ENCODE results near the gene UGT1A6.
A peak's percentile ranks its signal among the peaks of the same experiment; 100 is the strongest.
"Not testable (repeated sequence)": the region's sequence is repeated elsewhere in the genome, so short reads cannot be mapped to it uniquely, and the experiment has no call there.

UGT1A6 gene

DNA sequence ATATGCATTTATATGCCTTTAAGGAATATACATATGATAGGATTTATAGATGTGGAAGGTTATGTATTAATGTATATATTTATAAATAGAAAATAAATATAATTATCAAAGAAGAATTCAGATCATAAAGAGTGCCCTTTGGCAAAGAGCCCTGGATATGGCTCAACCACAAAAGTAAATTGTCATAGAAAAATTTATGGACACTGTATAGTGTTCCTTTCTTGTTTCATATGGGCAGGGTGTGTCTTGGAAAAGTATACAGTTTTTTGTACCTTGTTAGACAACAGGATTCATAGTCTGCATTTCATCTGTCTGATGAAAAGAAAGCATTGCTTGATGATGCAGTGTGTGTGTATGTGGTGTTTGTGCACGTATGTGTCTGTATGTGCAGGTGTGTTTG lies 8.1 kb upstream of the UGT1A6 start:
- no peak for DNase-seq (ENCODE audit: extremely low read depth in 1 of 2, low read depth in 1 of 2)

DNA sequence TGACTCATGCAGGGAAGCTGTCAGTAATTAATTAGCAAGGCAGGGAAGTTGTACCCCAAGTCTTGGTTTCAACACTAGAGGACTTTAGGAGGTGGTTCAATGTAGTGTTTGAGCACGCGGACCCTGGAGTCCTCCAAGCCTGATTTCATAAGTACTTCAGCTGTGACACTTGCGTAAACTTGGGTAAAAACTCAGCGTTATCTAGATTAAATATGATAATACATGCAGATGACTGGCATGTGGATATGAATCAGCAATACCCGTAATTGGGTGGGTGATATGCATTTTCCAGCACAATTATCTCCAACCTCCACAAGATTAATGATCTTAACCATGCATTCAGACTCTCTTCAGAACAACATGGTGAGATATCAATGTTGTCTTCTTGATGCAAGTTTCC lies 5.8 kb upstream of the UGT1A6 start:
- no peak for DNase-seq (ENCODE audit: extremely low read depth in 1 of 2, low read depth in 1 of 2)

DNA sequence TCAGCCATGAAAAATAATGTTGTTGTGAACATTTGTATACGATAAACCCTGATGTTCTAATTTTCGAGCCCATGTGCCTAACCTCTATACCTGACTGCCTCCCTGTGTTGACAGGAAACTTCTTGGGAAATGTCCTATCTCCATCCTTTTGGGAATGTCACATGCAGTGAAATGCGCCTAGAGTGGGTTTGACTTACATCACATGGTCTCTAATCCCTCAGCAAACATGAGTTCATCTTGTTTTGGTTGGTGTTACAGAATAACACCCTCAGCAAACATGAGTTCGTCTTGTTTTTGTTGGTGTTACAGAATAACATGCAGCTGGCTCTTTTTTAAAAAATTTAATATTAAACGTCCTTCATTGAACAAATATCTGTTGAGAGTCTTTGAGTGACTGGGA lies 4.3 kb upstream of the UGT1A6 start:
- no peak for DNase-seq (ENCODE audit: extremely low read depth in 1 of 2, low read depth in 1 of 2)

DNA sequence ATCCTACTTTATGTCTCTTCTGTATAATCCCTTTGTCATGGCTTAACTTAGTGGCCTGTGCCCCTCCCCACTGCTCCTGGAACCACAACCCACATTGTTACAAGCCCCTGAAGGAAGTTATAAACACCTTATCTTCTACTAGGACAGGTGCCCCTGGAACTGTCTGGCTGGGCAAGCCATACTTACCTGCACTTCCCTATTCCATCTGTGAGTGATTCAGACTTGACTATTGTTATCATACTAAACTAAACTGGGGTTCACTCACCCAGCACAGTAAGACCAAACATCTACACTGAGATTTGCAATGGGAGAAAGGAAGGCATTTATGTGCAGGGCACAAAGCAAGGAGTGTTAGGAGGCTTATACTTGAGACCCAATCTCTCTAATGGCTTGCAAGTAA lies 3.7 kb upstream of the UGT1A6 start:
- no peak for DNase-seq (ENCODE audit: extremely low read depth in 1 of 2, low read depth in 1 of 2)

DNA sequence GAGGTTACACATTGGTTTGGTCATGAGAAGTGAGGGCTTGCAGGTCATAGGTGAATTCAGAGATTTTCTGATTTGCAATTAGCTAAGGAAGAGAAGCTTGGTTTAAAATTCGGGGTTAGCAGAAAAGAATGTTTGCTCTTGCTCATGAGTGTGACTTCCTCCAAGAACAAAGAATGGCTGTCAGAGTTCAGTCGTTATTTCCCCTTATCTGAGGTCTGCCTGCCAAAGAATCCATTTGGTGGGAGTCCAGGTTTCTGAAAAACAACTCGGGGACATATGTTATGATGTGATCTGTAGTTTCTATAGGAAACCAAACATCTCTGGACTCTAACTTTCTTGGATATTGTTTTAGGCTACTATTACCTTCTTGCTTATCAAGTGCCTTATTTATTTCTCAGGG lies 3.2 kb upstream of the UGT1A6 start:
- DNase-seq (ENCODE audit: extremely low read depth in 1 of 2, low read depth in 1 of 2): no peak

DNA sequence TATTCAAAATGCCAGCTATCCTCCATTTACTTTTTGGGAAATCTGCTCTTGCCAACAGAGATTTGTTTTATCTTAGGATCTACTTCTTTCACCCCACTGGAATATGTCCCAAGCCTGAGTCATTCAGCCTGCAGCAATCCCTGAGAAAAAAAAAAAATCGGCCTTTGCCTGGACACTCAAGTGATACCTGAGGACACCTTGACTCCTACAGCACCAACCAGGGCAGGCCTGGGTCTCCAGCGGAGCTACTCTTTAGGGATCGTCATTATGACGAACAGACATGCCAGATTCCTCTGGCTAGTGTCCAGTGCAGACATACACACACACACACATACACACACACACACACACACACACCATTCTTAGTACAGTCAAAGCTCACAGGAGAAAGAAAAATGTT lies 2.2 kb upstream of the UGT1A6 start:
- DNase-seq (ENCODE audit: extremely low read depth in 1 of 2, low read depth in 1 of 2): no peak

DNA sequence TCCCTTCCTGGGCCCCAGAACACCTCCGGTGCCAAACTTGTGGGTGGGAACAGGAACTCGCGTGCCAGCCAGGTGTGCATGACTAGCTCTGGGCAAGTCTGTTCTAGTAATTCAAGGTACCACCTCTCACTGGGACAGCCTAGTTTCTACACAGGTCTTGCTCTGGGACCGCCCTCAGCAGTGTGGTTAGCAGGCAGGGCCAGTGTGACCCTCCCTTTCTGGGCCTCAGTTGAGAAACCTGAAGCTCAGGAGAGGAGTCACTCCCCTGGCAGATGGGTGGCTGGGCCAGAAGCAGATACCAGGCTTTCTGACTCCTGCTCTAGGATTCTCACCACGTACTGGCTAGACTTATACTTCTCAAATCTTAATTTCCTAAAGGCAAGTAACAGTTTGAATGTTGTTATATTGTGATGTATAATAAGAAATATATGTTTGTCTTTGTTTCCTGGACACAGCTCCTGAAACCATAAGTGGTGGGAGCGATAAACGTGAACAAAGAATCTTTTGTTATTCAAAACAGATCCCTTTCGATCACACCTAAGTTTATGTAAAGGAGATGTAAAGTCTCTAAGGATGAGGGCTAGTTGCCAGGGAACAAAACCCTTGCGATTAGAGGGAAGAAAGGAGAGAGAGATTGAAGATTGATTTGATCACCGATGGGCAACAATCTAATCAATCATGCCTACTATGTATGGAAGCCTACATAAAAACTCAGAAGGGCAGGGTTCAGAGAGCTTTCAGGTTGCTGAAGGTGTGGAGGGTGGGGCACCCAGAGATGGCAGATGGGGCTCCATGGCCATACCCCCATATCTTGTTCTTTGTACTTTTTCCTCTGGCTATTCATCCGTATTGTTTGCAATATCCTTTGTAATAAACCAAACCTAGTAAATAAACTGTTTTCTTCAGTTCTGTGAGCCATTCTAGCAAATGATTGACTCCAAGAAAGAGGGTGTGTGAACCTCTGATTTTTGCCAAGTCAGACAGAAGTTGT lies 952 bp upstream of the UGT1A6 start:
- no peak for DNase-seq (ENCODE audit: extremely low read depth in 1 of 2, low read depth in 1 of 2)

DNA sequence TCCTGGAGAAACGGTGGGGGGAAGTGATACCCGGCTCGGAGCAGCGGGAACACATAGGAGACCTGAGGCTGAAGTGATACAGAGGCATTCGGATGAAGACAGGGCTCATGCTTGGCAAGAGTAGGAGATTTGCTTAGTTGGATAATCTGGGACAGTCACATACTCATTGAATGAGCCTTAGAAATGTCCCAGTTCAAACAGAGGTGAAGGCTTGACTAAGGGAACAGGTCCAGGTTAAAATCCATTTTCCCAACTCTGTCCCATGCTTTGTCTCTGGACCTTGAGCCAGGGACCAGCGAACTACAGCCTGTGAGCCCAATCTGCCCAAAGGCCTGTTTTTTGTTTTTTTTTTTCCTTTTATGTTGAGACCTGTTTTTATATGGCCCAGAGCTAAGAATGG lies 1.3 kb downstream of the UGT1A6 start:
- DNase-seq (ENCODE audit: extremely low read depth in 1 of 2, low read depth in 1 of 2): no peak

DNA sequence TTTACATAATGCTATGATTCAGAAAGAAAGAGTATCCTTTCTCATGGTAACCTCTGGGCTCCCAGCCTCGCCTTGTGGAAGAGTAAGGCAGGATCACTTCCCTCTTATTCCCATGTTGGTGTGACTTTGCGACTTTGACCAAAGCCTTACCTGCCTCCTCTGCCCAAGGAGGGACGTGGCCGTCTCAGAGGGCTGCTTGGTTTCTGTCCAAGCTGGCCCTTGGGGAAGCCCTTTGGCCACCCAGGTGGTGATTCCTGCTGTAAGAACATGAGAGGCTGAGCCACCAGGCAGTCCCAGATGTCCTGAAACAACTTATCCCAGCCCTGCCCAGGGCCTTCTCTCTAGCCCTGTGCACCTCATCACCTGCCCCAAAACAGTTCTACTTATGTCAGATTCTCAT lies 6.0 kb downstream of the UGT1A6 start:
- DNase-seq (ENCODE audit: extremely low read depth in 1 of 2, low read depth in 1 of 2): no peak

DNA sequence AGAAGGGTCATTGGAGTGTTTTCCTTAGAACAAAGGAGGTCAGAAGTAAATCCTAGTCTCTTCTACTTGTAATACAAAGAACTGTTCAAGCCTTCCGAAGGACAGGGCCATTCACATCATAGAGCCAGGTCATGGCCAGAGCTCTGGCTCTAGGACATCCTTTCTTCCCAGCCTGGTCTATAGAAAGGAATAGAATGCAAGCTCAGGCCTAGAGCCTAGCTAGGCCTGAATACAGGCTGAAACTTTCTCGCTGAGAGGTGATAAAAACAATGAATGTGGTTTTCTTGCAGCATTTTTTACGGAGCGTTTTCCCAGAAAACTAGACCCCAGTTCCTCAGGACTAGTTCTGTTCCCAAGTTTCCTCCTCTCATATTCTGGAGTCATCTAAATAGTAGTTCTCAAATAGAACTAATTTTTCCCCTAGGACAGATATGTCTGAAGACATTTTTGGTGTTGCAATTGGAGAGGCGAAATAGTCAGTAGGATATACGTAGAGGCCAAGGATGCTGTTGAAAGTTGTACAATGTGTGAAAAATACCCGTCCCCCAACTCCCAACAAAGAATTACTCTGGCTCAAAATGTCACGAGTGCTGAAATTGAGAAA lies 6.8 kb downstream of the UGT1A6 start:
- no peak for DNase-seq (ENCODE audit: extremely low read depth in 1 of 2, low read depth in 1 of 2)

DNA sequence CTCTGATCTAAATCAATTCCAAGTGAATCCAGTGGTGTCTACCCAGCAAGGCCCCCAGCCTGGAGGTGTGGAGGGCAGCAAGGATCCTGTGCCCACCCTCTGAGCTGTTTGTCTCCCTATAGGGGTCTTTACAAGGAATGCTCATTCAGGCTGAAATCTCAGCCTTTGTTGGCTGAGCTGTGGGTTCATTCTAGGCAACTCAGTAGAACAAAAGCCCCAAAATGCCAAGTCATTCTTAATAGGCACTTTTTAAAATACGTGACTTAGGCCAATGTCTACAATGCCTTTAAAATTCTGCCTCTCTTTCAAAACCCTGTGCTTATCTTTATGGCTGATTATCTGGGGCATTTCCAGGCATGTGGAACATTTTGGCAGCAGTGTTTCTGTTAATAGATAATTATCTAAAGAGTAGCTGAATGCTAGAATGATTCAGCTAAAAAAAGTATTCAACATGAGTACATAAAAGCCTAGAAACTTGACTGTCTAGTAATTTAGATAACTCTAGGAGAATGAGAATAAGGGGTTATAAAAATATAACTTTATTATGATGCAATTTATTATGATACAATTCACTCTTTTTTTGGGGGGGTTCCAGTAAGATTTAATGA lies 7.4 kb downstream of the UGT1A6 start:
- no peak for DNase-seq (ENCODE audit: extremely low read depth in 1 of 2, low read depth in 1 of 2)

DNA sequence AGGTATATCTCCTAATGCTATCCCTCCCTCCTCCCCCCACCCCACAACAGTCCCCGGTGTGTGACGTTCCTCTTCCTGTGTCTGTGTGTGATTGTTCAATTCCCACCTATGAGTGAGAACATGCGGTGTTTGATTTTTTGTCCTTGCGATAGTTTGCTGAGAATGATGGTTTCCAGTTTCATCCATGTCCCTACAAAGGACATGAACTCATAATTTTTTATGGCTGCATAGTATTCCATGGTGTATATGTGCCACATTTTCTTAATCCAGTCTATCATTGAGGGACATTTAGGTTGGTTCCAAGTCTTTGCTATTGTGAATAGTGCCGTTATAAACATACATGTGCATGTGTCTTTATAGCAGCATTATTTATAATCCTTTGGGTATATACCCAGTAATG lies 8.2 kb downstream of the UGT1A6 start:
- DNase-seq (ENCODE audit: extremely low read depth in 1 of 2, low read depth in 1 of 2): not testable (repeated sequence)

DNA sequence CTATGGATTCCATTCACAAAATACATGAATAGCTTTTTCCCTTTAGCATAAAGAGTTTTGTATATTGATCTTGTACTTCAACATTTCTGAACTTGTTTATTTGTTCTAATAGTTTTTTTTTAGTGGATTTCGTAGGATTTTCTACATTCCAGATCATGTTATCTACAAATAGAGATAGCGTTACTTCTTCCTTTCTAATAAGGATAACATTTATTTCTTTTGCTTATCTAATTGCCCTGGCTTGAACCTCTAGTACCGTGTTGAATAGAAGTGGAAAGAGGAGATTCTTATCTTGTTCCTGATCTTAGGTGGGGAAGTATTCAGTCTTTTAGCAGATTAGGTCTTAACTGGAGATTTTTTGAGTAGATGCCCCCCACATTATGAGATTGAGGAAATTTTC lies 9.5 kb downstream of the UGT1A6 start:
- DNase-seq (ENCODE audit: extremely low read depth in 1 of 2, low read depth in 1 of 2): no peak

DNA sequence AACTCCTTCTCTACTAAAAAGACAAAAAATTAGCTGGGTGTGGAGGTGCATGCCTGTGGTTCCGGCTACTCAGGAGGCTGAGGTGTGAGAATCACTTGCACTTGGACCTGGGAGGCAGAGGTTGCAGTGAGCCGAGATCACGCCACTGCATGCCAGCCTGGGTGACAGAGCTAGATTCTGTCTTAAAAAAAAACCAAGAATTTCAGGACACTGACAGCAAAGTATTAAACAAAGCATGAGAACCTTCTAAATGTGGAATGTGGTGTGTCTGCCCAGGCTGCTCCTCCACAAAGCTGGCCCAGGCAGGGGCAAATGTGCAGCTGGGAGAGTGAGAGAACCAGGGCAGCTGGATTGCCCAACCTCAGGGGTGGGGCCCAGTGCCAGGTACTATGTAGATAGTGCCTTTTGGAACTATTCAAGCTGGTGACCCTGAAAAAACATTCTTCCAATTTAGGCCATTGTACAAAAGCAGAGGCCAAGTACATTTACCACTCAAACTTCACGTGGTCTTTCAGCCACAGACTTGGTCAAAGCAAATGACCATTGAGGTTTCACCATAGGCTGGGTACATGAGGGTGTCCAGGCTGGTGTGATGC lies 13.3 kb downstream of the UGT1A6 start:
- DNase-seq (ENCODE audit: extremely low read depth in 1 of 2, low read depth in 1 of 2): no peak

DNA sequence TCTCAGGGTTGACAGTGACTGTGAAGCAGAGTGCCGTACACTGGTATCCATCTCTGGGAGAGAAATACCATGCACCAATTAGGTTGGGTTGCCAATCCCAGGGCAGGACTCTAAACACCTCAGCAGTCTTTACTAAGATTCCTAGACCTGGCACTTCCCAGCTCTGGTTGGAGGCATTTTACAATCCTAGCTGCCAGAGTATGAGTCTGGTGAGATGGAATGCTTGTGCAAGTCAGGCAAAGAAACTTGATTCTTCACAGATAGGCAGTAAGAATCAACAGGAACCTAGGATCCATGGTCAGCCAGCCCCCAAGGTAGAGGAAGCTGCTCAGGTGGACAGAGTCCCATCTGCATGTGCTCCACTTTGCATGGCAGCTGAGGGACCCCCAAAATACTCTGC lies 14.0 kb downstream of the UGT1A6 start:
- no peak for DNase-seq (ENCODE audit: extremely low read depth in 1 of 2, low read depth in 1 of 2)

DNA sequence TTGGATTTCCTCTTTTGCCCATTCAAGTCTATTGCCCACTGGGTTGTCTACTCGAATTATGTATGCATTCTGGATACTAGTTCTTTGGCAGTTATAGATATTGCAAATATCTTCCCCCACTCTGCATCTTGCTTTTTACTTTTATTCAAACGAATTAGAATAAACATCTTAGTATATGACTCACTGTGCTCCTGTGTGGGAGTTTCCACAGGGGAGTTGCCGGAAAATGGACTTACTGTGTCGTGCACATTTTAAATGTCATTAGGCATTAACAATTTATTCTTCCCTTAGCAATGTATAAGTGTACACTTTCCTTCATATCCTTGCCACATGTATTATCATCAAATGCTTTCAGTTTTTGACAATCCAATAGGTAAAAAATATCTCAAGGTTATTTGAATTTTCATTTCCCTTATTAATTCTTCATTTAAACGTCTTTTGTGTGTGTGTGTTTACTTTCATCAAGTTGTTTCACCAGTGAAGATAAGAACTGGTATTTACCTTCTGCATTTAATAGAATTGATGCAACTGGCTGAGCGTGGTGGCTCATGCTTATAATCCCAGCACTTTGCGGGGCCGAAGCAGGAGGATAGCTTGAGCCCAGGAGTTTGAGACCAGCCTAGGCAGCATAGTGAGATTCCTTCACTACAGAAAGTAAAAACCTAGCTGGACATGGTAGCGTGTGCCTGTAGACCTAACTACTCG lies 15.4 kb downstream of the UGT1A6 start:
- no peak for DNase-seq (ENCODE audit: extremely low read depth in 1 of 2, low read depth in 1 of 2)

DNA sequence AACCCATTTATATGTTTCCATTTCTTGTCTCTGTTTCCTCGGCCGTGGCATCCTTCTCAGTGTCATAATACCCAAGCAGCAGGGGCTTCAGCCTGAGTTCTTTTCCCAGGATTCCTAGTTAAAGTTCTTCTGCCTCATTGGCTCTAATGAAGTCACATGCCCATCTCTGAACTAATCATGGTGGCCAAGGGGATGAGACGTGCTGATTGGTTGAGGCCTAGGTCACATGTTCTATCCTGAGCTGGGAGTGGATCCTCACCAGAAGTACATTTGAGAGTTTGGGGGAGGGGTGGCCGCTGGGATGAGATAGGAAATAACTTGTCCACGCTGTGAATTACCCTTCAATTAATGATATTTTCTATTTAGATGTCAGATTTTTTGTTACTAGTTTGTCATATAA lies 16.3 kb downstream of the UGT1A6 start:
- no peak for DNase-seq (ENCODE audit: extremely low read depth in 1 of 2, low read depth in 1 of 2)

DNA sequence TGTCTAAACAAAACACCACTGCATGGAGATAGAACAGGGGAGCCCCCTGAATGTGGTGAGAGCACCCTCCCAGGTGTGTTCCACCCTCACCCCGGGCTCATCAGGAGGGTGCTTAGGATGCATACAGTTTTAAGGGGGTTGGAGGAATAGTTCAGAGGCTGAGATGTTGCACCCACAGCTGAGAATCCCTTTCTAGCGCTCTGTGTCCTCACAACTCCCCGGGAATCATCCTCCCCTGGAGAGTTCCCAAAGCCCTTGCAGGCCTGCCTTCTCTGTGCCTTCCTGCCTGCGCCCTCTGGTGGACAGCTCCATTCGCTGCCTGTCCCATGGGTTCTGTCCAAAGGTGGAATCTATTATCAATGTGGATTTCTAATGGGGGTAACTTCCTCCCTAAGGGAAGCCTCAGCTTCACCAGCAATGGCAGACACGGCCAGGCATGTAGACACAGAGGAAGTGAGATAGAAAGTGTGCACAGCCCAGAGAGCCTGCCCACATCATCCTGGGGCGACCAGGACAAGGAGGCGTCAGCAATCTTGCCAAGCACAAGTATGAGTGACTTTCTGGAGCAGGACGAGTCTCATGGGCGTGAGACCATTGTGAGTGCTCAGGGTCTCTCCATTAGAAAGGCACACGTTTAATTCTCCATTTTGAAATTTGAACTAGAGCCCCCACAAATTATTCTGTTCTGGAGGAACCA lies 18.8 kb downstream of the UGT1A6 start:
- peak; percentile 34 to 55 for DNase-seq (ENCODE audit: extremely low read depth in 1 of 2, low read depth in 1 of 2)

DNA sequence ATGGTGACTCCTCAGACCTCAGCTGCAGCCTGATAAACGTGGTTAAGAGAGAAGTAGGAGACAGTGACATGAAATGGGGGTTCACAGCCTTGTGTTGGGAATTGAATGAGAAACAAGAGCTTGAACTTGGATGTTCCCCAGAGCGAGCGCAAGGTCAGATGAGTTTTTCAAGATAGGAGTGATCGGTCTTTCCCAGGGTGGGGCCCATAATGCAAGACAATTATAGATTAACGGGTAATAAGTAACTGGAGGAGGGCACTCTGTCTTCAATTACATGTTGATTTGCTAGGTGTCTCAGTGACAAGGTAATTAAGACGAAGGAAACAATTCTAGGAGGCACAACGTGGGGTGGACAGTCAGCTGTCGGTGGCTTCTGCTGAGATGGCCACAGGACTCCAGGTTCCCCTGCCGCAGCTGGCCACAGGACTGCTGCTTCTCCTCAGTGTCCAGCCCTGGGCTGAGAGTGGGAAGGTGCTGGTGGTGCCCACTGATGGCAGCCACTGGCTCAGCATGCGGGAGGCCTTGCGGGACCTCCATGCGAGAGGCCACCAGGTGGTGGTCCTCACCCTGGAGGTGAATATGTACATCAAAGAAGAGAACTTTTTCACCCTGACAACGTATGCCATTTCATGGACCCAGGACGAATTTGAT lies 20.0 kb downstream of the UGT1A6 start, which contains the start of gene UGT1A5:
TSS of gene UGT1A5 (plus strand) at position 297 of the 651 bp plus-strand sequence. CDS start at position 382, 85 bp downstream.
- DNase-seq (ENCODE audit: extremely low read depth in 1 of 2, low read depth in 1 of 2): no peak

DNA sequence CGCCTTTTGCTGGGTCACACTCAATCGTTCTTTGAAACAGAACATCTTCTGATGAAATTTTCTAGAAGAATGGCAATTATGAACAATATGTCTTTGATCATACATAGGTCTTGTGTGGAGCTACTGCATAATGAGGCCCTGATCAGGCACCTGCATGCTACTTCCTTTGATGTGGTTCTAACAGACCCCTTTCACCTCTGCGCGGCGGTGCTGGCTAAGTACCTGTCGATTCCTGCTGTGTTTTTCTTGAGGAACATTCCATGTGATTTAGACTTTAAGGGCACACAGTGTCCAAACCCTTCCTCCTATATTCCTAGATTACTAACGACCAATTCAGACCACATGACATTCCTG lies 20.5 kb downstream of the UGT1A6 start:
- DNase-seq (ENCODE audit: extremely low read depth in 1 of 2, low read depth in 1 of 2): no peak

All from activated CD8-positive, alpha-beta memory T cell treated with anti-CD3 and anti-CD28 coated beads for 1 hour (primary cell).